ENCODE measurements around the gene NPAS2.

The NPAS2 gene

DNA sequence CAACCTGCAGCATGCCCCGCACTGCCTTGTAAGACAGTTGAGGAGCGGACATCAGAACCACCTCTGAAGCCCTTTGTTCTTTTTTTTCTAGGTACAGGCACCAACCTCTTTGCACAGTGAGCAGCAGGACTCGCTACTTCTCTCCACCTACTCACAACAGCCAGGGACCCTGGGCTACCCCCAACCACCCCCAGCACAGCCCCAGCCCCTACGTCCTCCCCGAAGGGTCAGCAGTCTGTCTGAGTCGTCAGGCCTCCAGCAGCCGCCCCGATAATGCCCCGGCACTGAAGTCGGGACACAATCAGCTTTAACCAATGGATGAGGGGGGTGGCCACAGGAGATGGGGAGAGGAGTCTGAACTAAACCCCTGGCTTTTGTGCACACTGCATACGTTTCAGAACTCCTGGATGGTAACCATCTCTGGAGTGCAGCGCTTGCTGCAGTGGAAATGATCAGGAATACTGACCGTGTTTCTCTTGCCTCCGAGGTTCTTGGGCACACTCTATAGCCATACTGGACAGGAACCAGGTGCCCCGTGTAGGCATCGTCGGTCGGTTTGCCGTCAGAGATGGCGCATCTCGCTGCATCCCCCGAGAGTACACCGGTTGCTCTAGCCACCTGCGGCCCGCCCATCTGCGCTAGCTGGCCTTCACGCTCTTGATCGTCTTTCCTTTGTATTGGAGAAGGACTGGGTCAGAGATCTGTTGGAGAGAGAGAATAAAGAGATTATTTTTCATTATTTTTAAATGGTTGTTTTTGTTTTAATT, 175.6 kb downstream of the NPAS2 start:
- no peak for DNase-seq

DNA sequence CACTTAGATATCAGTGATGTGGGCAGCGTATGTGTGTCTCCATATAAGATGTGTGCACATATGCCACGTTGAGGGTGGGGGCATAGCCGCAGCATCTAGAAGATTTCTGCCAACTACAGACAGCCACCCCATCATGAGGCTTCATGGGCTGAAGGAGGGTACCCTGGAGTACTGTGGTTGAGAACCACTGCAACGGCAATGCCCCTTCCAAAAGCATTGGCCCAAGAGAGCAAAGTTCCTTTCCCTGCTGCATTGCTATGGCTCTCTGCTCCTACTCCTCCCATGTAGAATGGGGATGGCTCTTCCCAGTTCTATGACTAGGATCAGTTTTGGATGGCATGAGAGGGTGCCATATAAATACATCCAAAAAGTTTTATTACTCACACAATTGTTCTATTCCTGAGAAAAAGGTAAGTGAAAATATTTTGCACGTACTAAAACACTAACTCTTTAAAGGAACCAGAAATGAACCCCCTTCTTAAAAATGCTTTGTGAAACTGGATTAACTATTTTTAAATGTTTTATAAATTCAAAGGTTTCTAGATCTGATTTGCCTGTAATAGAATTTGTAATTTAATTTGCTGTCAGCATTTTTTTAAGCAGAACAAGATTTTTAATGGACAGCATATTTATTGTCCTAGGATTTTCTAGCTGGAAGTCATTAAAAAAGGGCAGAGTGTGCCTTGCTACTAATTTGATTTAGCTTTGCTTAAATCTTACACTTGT, 177.7 kb downstream of the NPAS2 start:
- DNase-seq = no peak

DNA sequence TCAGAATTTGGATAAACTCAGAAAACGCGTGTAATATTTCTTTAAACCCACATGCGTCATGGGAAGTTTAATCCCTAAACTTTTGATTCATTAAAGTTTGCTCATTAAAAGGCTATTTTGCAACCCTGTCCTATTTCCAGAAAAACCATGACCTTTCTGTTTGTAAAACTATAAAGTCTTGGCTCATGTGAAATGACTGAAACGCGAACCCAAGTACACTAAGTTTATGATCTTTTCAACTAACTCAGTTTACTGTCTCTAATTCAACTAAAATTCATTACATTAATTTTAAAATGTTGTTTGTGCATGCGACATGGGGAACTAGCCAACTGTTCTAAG, 178.3 kb downstream of the NPAS2 start:
- DNase-seq = no peak

DNA sequence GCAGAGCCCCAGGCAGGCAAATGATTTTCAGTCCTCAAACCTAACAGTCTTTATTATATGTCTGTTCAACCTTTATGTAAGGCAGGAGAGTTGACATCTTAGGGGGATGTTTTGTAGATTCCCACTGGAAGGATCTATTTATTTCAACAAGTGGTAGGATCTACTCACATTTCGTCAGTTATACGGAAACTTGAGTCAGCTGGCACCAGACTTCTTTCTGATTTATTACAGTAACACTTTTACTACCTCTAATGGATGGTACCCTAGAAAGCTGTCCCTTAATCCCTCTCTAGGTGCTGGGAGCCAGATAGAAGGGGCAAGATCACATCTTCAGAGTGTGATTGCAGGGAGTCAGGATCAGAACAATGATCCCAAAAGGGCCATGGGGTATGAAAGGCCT, 180.1 kb downstream of the NPAS2 start:
- no peak for DNase-seq

DNA sequence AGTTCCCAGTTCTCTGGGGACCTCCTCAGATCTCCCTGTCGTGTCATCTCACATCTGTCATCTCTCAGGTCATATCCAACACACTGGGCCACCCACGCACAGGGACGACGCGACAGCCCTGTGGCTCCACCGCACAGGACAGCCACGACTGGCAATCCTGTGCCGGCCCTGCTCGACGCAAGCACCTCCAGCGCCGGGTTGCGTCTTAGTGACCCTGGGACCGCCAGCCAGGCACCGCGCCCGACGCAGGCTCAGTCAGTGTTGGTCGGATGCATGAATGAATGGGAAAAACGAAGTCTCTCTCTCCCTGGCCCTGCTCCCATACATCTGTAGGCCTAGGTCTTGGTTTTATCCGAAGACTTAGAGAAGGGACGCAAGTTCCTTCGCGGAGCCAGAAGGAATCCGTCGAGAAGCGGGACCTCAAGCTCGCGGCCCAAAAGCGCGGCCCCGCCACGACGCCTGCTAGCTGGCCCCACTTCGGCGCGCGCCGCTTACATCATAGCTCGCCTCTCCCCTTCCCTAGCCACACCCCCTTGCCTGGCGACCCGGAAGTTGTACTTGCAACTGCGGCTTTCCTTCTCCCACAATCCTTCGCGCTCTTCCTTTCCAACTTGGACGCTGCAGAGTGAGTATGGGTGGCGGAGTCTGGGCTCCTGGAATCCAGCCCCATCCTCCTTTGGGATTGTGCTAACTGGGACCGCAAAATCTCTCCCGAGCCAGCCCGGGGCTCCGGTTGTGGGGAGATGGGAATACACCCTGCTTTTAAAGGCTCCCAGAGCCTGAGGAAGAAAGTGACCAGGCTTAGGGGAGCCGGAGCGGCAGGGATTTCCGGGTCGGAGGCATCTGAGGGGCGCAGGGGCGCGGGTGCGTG, 182.0 kb downstream of the NPAS2 start, which contains the start of gene RPL31:
TSS of gene RPL31 (plus strand) at position 599 of the 871 bp plus-strand sequence. CDS start 413 bp downstream, outside the sequence.
- peak; percentile 96 for DNase-seq

DNA sequence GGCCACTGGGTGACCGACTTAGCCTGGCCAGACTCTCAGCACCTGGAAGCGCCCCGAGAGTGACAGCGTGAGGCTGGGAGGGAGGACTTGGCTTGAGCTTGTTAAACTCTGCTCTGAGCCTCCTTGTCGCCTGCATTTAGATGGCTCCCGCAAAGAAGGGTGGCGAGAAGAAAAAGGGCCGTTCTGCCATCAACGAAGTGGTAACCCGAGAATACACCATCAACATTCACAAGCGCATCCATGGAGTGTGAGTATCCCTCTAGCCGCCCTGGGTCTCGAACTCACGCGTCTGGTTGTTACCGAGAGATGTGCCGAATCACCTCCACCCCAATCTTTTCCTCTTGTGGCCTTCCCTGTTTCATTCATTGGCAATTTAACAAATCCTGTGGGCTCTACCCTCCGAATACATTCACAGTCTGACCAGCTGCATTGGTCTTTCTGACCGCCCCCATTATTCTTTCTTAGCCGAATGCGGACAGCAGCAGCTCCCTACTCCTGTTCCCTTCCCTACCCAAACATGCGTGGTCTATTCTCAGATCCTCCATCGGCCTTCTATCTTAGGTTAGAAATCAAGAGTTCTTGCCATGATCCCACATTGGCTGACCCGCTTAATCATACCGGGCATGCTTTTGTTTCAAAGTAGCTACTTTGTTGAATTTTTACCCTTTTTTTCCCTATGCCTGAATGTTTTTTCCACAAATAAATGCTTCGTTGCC, 182.8 kb downstream of the NPAS2 start:
- DNase-seq = no peak

DNA sequence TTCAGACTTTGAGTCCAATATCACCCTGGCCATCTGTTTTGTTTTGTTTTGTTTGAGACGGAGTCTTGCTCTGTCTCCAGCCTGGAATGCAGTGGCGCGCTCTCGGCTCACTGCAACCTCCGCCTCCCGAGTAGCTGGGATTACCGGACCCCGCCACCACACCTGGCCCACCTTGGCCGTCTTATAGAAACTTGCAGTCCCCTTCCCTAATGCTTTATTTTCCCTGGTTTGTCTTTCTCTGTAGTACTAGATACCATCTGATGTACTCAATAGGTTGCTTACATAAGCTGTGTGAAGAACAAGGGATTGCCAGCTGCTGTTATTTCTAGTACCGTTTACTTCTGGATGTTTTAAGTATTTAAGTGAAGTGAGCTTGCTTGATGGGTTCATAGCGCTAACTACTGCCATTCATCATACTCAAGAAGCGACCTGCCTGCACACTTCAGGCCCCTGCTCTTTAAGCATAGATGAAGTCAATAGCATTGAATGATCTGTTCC, 183.4 kb downstream of the NPAS2 start:
- no peak for DNase-seq

DNA sequence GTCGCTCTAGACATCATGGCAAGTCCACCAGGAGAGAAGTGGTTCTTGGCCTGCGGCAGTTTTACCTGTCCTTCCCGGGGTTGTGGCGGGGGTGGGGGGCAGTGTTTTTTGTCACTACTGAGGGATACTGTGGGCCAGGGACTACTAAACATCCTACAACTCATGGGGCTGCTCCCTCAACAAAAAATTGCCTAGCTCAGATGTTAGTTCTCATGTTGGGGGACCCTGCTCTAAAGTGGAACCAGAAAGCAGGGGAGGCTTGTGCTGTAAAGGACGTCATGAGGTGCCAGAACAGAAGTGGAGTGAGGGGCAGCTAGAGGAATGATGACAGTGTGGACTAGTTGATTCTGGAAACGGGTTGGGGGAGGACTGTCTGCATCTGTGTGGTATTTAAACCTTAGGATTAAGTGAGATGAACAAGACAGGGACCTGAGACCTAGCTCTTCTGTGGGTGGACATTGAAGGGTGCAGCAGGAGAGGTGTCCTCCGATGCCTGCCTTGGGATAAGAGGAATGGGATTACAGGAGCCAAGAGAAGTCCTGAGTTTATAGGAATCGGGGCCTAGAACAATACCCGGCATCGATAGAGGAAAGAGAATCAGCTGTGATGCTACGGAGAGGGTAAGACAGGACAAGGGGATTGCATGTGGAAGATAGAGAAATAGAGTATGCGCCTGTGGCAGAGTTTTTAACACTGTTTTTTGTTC, 184.8 kb downstream of the NPAS2 start:
- DNase-seq = no peak

DNA sequence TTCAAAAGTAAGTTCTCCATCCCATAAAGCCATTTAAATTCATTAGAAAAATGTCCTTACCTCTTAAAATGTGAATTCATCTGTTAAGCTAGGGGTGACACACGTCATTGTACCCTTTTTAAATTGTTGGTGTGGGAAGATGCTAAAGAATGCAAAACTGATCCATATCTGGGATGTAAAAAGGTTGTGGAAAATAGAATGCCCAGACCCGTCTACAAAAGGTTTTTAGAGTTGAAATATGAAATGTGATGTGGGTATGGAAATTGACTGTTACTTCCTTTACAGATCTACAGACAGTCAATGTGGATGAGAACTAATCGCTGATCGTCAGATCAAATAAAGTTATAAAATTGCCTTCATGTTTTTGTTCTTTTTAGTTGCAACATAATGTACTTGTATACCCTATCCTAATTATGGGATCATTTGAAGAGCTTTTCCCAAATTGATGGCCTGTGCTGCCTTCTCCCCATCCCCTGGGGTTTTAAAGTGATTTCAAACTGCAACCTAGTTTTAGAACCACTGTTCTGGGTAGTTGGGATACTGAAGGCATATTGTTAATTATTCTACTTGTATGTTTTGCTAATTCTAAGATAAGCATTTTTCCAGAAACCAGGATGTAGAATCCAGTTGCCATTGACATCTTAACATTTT, 186.3 kb downstream of the NPAS2 start:
- DNase-seq = no peak

DNA sequence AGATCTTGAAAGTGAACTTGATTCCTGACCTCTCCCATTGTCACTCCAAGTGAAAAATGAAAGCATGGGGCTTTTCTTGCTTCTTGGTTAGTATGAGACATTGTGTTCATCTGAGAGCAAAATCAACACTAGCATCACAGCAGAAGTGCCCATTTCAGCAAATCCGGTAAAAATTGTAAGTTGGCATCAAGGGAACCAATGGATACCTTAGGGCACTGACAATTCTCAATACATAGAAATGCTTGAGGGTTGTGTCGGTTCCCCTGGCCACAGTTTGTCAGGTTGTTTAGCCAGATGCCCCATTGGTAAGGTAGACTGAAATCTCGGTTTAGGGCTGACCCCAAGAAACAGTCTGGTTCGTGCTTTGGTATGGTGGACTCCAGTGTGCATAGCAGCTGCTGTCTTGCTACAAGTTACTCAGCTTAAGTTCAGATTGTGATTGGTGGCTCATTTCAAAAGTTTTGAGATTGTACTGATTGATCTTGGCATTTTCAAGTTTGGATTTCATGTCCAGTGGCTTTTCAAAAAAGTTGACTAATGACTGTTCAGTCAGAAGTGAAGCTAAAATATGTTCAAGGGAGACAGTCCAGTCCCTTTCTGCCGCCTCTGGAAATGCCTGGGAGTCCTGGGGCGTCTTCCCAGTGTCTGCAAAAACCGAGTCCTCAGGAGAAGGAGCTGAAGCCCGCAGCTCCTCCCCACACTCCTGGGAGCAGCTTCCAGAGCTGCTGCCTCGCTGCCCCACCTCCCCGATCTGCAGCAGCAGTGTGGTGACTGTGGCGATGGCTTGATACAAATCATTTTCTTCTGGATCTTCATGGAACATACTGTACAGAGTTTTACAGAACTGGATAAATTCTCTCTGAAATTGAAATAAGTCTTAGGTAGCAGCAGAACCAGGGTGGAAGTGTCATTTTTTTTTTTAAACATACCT, 187.7 kb downstream of the NPAS2 start:
- DNase-seq = no peak

DNA sequence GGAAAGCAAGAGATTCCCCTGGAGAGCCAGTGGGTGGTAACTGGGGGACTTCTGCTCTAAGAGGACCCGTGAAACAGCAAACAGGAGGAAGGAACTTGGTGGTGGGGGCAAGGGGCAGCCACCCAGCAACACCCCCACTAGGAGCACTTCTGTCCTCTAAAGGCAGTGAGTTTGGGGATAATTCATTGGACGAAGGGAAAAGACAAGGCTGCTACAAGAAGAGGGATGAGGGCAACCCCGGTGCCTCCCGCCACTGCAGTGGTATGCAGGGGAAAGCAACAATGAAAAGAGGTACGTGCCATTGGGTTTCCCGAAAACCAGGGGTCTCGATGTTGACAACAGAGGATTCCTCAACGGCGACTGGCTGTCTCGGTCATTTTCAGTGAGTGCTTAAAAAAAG, 191.2 kb downstream of the NPAS2 start:
- no peak for DNase-seq

DNA sequence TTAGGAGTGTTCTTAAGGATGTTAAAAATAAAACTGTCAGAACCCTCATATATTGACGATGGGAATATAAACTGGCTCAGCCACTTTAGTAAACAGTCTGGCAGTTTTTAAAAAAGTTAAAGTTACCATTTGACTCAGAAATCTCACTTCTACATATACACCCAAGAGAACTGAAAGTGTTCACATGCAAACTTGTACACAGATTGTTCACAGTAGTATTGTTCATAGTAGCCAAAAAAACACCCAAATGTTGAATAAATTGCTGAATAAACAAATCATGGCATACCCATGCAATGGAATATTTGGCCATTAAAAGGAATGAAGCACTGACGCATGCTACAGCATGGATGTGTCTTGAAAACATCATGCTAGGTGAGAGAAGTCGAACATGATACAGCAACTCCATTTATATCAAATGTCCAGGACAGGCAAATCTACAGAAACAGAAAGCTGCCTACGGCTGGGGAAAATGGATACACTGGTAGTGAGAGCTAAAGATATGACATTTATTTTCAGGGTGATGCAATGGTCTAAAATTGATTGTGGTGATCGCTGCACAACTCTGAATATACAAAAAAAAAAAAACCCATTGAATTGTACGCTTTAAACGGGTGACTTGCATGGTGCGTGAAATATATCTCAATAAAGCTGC, 192.2 kb downstream of the NPAS2 start:
- DNase-seq = no peak

DNA sequence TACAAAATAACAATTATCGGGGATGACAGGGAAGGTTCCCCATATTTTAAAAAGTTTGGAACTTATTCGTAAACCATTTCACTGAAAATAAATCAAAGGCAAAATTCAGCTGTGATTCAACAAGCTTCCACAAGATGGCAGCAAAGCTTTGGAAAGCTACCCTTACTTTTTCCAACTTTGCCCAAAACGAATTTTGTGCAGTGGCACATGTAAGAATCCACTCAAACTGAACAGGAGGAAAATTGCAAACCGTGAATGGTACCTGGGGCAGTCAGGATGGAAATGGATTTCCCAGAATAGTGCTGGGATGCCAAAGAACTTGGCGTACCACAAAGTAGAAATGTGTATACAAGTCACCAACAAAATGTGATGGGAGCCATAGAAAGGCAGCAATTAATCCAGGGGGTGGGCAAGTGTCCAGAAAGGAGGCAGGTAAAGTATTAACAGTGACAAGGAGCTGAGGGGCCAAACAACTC, 192.8 kb downstream of the NPAS2 start:
- DNase-seq = peak; percentile 11

DNA sequence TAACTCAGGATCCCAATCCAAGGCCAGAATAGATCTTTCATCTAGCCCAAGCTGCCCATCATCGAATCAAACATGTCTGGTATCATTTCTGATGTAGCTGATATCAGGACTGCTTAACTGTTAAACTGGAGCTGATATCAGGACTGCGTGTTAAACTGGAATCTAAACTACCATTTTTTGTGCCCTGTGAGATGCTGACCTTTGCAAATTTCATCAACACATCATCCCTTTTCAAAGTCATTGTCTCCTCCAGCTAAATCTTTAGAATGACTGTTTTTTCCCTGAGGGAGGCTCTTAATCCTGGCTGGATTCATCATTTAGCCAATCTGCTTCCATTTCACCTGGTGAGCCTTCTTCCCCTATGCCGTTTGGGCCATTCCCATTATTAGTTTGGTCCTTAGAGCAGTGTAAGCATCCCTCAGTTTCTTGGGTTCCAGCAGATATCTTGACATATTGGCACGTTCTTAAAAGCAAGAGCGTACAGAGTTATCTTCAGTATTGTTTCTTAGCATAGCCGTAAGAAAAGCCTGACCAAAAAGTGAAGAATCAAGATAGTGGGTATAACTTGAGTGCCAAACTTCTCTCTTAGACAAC, 194.4 kb downstream of the NPAS2 start:
- DNase-seq = no peak

DNA sequence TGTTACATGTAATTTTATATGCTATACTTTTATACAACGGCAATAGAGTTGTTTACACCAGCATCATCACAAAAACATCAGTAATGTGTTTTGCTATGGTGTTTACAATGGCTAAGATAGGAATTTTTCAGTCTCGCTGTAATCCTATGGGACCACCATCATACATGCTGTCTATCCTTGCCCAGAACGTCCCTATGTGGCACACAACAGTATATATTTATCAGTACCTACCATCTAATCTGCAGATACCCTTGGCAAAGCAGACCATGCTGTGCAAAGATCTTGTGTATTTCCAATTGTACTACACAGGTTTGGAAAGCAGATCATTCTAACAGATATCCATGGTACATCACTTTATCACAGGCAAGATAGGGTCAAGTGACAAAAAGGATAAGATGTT, 197.4 kb downstream of the NPAS2 start:
- DNase-seq = no peak

DNA sequence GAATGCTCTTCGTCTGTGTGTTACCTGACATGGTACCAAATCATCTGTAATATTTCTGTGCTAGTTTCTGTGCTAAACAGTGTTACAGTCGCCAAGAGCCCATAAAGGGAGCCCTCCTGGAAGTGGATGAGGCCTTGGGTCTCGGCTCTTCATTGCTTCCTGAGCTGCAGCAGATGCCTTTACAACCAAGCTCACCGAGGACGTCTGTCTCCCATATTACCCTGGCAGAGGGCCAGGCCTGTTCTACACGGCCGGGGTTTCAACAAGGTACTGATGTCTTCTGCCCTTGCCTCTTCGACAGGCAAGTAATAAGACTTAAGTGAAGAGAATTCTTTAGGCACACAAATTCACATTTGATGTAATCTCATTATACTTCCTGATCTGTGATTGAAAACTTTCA, 199.0 kb downstream of the NPAS2 start:
- DNase-seq = peak; percentile 6

DNA sequence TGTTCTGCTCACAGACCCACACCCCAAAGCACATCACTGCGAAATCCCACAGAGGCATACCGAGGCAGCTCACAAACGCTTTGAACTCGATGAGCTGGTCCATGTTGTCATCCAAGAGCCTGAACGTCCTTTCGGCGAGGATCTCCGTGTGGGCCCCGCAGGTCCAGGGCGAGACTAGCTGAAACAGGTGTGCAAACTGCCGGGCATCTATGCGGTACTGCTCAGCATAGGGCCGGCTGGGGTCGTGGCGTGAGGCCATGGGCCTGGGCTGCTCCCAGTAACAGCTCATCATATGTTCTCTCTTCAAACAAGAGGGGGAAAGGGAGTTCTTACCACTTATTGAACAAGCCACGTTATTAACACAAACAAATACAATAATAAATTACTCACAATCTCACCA, 202.3 kb downstream of the NPAS2 start:
- no peak for DNase-seq

DNA sequence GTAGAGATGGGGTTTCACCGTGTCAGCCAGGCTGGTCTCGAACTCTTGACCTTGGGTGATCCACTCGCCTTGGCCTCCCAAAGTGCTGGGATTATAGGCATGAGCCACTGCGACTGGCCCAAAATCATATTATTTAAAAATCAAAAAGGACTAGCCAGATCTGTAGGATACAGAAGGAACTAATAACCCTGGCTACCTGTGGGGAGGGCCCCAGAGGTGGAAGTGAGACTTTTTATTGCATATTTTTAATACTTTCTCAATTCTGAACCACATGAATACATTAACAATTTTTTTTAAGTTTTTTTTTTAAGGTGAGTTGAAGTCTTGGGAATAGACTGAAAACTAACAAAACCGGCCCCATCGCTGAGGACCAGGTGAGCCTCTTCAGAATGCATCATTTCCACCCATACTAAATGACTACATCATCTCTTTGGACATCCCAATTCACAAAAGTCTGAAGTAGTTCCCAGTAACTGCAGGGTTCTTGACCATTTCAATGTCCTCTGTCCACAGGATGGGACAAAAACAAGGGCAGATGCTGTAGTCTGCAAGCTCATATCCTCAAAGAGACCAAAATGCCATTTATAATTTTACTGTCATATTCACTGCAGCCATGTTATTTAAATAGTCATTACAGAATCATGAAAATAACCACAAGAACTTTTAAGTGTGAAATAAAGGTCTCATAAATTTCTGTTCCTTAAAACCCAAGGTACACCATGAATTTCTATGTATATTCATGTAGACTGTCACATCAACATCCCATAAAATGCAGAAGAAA, 203.6 kb downstream of the NPAS2 start:
- DNase-seq = no peak
